Measurements from ENCODE around the gene FAM3A. TPM values are rescaled to one million over a fixed set of nuclear protein-coding genes. Genes with fewer than 3 reads are reported as not detected.

The FAM3A gene
- total RNA-seq, 1 experiment from 2014 or later = 15.6 TPM

DNA sequence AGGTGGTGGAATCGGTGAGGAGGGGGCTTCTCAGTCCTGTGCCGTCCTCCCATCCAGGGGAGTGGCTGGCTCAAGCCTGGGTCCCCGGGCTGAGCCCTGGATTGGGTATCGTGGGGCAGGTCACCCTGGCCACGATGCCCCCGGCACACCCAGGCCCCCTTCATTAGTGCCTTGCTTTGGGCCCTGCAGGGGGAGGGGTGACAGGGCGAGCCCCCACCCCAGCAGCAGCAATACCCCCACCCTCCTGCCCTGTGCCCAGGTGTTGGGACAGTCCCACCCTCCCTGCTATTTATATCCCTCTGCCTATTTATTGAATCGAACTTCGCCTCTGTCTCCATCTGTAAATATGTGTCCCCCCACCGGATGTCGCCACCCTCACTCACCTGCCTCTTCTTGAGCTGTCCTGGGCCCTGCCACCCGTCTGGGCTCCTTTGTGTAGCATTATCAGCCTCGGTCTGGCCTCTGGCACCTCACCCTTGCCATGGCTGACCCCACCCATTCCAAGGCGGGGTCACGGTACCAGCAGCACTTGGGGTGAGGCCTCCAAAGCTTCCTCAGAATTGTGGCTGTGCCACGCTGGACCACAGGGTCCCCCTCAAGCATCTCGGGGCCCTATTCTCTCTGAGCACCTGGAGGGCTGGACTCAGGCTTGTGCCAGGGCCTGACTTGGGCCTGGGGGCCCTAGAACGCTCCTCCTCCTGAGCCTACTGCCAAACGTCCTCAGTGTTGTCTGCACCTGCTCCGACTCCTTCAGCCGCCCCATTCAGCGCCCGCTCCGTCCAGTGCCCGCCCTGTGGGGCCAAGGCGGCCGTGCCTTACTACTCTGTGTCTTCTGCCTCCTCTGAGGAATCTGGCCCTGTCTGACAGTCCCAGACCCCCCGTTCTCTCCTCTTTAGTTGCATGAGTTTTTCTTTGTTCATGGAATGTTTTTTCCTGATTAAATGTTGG, 43.1 kb downstream of the FAM3A start:
- RAD21 ChIA-PET (ENCODE audit: low non-redundant PET in 1 of 2, low total read pairs in 2 of 2, uncharacterized antibody in 2 of 2, unreplicated experiment in 2 of 2) = no interaction called here
- Histone ChIP-seq H3K4me2 (ENCODE audit: low read length) (no peak overlapping the region), H3K36me3 (ENCODE audit: control insufficient read depth in 1 of 2, insufficient read depth in 2 of 2, low read length in 2 of 2) (no peaks in the 10 kb centered on the region; a peak in 1 of 4 replicates), H3K4me3 (replicated peaks in 1 of 2; ENCODE audit: low read depth in 1 of 2, low read length in 2 of 2) (no peak overlapping the region), H3K9me3 (ENCODE audit: control insufficient read depth in 1 of 2, insufficient read depth in 1 of 2, low read depth in 1 of 2, low read length in 2 of 2) (no peaks in the 10 kb centered on the region), H4K20me1 (ENCODE audit: insufficient read depth) (no peaks in the 10 kb centered on the region), H3K9ac (ENCODE audit: low read length) (no peak overlapping the region), H3K9me2 (ENCODE audit: insufficient read depth) (no peaks in the 10 kb centered on the region), H3K79me2 (ENCODE audit: insufficient read depth, low read length) (no peaks in the 10 kb centered on the region), H3K4me1 (ENCODE audit: control insufficient read depth in 1 of 2, insufficient read depth in 2 of 2, low read length in 2 of 2) (no peaks in the 10 kb centered on the region), H2AFZ (ENCODE audit: low read depth, low read length, poor library complexity, severe bottlenecking) (no peak overlapping the region), H3K27ac (ENCODE audit: low read depth, low read length) (no peak overlapping the region), H3K27me3 (ENCODE audit: insufficient read depth, low read length) (no peaks in the 10 kb centered on the region)
- intact Hi-C loops (cut with micrococcal nuclease) = no loop called here
- no peak for TF ChIP-seq EGR1 (IDR thresholded peaks at IDR 0.05; ENCODE audit: low read depth)
- TF ChIP-seq, protein P1, sequence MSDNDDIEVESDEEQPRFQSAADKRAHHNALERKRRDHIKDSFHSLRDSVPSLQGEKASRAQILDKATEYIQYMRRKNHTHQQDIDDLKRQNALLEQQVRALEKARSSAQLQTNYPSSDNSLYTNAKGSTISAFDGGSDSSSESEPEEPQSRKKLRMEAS (IDR thresholded peaks at IDR 0.05) = no peak
- TF ChIP-seq FOSL1 (IDR thresholded peaks at IDR 0.05; ENCODE audit: low read depth) = no peak
- TF ChIP-seq EZH2phosphoT487 (IDR thresholded peaks at IDR 0.05; ENCODE audit: borderline replicate concordance) = no peak
- TF ChIP-seq SP1 (IDR thresholded peaks at IDR 0.05; ENCODE audit: low read depth) = no peak
- TF ChIP-seq, protein P2, sequence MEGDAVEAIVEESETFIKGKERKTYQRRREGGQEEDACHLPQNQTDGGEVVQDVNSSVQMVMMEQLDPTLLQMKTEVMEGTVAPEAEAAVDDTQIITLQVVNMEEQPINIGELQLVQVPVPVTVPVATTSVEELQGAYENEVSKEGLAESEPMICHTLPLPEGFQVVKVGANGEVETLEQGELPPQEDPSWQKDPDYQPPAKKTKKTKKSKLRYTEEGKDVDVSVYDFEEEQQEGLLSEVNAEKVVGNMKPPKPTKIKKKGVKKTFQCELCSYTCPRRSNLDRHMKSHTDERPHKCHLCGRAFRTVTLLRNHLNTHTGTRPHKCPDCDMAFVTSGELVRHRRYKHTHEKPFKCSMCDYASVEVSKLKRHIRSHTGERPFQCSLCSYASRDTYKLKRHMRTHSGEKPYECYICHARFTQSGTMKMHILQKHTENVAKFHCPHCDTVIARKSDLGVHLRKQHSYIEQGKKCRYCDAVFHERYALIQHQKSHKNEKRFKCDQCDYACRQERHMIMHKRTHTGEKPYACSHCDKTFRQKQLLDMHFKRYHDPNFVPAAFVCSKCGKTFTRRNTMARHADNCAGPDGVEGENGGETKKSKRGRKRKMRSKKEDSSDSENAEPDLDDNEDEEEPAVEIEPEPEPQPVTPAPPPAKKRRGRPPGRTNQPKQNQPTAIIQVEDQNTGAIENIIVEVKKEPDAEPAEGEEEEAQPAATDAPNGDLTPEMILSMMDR (IDR thresholded peaks at IDR 0.05 in 2 of 3, conservative IDR thresholded peaks at IDR 0.05 in 1 of 3; ENCODE audit: borderline replicate concordance in 1 of 3, insufficient read depth in 1 of 3, low read depth in 2 of 3, low read length in 2 of 3) = no peak
- no peak for TF ChIP-seq POLR2A (IDR thresholded peaks at IDR 0.05; ENCODE audit: borderline replicate concordance, extremely low read depth, insufficient read depth, insufficient read length)
- TF ChIP-seq ZFX (IDR thresholded peaks at IDR 0.05) = no peak
- TF ChIP-seq, protein P3, sequence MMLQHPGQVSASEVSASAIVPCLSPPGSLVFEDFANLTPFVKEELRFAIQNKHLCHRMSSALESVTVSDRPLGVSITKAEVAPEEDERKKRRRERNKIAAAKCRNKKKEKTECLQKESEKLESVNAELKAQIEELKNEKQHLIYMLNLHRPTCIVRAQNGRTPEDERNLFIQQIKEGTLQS (IDR thresholded peaks at IDR 0.05) = no peak
- TF ChIP-seq SRF (IDR thresholded peaks at IDR 0.05; ENCODE audit: low read depth) = no peak
- TF ChIP-seq CEBPB (IDR thresholded peaks at IDR 0.05; ENCODE audit: low read depth) = no peak
- TF ChIP-seq ZNF274 (IDR thresholded peaks at IDR 0.05; ENCODE audit: low read depth, low read length) = no peak
- TF ChIP-seq RAD21 (IDR thresholded peaks at IDR 0.05; ENCODE audit: low read depth) = no peak
- no peak for TF ChIP-seq TCF7L2 (IDR thresholded peaks at IDR 0.05; ENCODE audit: borderline replicate concordance, extremely low read depth, insufficient read depth, insufficient read length)
- TF ChIP-seq EZH2 (IDR thresholded peaks at IDR 0.05) = no peak
- TF ChIP-seq POLR2AphosphoS5 (IDR thresholded peaks at IDR 0.05; ENCODE audit: low read depth, low read length) = no peak
- TF ChIP-seq, protein P4, sequence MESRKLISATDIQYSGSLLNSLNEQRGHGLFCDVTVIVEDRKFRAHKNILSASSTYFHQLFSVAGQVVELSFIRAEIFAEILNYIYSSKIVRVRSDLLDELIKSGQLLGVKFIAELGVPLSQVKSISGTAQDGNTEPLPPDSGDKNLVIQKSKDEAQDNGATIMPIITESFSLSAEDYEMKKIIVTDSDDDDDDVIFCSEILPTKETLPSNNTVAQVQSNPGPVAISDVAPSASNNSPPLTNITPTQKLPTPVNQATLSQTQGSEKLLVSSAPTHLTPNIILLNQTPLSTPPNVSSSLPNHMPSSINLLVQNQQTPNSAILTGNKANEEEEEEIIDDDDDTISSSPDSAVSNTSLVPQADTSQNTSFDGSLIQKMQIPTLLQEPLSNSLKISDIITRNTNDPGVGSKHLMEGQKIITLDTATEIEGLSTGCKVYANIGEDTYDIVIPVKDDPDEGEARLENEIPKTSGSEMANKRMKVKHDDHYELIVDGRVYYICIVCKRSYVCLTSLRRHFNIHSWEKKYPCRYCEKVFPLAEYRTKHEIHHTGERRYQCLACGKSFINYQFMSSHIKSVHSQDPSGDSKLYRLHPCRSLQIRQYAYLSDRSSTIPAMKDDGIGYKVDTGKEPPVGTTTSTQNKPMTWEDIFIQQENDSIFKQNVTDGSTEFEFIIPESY (IDR thresholded peaks at IDR 0.05; ENCODE audit: extremely low read depth, insufficient replicate concordance, low read length) = no peak
- no peak for TF ChIP-seq ELF1 (IDR thresholded peaks at IDR 0.05; ENCODE audit: borderline replicate concordance, low read depth)
- no peak for TF ChIP-seq YY1 (IDR thresholded peaks at IDR 0.05; ENCODE audit: extremely low read depth, insufficient replicate concordance, low read depth, low read length)
- ATAC-seq (no peak), DNase-seq (ENCODE audit: low read depth, low spot score) (no peak)
- CTCF ChIA-PET = no interaction called here
- no TSS peak for BruUV-seq (replicated peaks)
- POLR2A ChIA-PET = no interaction called here
